ENCODE measurements around the gene LPCAT2. TPM values are rescaled to one million over a fixed set of nuclear protein-coding genes. Genes with fewer than 3 reads are reported as not detected.
A peak's percentile ranks its signal among the peaks of the same experiment; 100 is the strongest.

The LPCAT2 gene
- total and polyA plus RNA-seq, 12 donors: 4.0 to 10.9 (median 7.0) TPM

DNA sequence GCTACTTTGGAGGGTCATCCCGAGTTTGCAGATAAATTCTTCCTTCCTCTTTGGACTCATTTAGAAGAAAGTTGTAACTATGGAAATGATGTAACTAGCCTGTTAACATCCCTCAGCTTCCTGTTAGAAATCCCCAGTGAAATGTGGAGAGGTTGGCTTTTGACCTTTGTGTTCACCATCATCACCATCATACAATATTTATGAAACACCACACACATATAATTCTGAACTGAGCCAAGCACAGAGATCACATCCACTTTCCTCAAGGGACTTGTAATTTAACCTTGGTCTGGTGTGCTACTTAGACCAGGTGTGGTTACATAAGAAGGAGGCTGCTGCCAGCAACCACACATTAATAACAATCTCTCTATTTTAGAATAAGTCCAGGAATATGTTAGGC lies 60.2 kb downstream of the LPCAT2 start:
- DNase-seq: no peak
- 32 to 43% methylated on average over 1 of the region's 1 CpG for WGBS, 2 donors

GRCh38 chr16:55570159-55570558 lies 61.3 kb downstream of the LPCAT2 start:
- TF ChIP-seq, protein P1, sequence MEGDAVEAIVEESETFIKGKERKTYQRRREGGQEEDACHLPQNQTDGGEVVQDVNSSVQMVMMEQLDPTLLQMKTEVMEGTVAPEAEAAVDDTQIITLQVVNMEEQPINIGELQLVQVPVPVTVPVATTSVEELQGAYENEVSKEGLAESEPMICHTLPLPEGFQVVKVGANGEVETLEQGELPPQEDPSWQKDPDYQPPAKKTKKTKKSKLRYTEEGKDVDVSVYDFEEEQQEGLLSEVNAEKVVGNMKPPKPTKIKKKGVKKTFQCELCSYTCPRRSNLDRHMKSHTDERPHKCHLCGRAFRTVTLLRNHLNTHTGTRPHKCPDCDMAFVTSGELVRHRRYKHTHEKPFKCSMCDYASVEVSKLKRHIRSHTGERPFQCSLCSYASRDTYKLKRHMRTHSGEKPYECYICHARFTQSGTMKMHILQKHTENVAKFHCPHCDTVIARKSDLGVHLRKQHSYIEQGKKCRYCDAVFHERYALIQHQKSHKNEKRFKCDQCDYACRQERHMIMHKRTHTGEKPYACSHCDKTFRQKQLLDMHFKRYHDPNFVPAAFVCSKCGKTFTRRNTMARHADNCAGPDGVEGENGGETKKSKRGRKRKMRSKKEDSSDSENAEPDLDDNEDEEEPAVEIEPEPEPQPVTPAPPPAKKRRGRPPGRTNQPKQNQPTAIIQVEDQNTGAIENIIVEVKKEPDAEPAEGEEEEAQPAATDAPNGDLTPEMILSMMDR (IDR thresholded peaks at IDR 0.05): no peak
- no peaks in the 10 kb centered on the region for H3K27me3 ChIP-seq
- no peak for DNase-seq
- no peak overlapping the region for H3K4me3 ChIP-seq
- intact Hi-C loops (cut with DNase I): no loop called here
- H3K9me3 ChIP-seq: no peaks in the 10 kb centered on the region
- ATAC-seq: no peak
- 92 to 97% methylated on average over 5 of the region's 5 CpGs for WGBS, 2 donors
- peaks cover 0 to 53% (median 23%) of the 10 kb centered on the region in 9 donors for H3K4me1 ChIP-seq
- no peak overlapping the region for H3K27ac ChIP-seq
- H3K36me3 ChIP-seq: peaks cover 0 to 9% (median 0%) of the 10 kb centered on the region in 9 donors

More for the DNA sequence above, 60.2 kb downstream of the LPCAT2 start:
- no peaks in the 10 kb centered on the region for H3K9me3 ChIP-seq
- H3K4me3 ChIP-seq: no peak overlapping the region
- peaks cover 0 to 53% (median 23%) of the 10 kb centered on the region in 9 donors for H3K4me1 ChIP-seq
- H3K27me3 ChIP-seq: no peaks in the 10 kb centered on the region
- H3K27ac ChIP-seq: no peak overlapping the region
- intact Hi-C loops (cut with DNase I): no loop called here
- no peaks in the 10 kb centered on the region for H3K36me3 ChIP-seq
- TF ChIP-seq, protein P1 (IDR thresholded peaks at IDR 0.05): no peak
- peak in 4 of 8 donors; percentile 45 to 59 (median 48) for ATAC-seq

- H3K27me3 ChIP-seq: no peaks in the 10 kb centered on the region
- TF ChIP-seq, protein P1 (IDR thresholded peaks at IDR 0.05): no peak
- WGBS, 2 donors: 94 to 95% methylated on average over 1 of the region's 1 CpG
- intact Hi-C loops (cut with DNase I): no loop called here
- DNase-seq (no peak), ATAC-seq (no peak)
- no peaks in the 10 kb centered on the region for H3K9me3 ChIP-seq
- peaks cover 0 to 55% (median 23%) of the 10 kb centered on the region in 9 donors for H3K4me1 ChIP-seq
- H3K27ac ChIP-seq: no peak overlapping the region
- peaks cover 0 to 14% (median 0%) of the 10 kb centered on the region in 9 donors for H3K36me3 ChIP-seq
- no peak overlapping the region for H3K4me3 ChIP-seq
These were observed 62.5 kb downstream of the LPCAT2 start for GRCh38 chr16:55571191-55571897.

DNA sequence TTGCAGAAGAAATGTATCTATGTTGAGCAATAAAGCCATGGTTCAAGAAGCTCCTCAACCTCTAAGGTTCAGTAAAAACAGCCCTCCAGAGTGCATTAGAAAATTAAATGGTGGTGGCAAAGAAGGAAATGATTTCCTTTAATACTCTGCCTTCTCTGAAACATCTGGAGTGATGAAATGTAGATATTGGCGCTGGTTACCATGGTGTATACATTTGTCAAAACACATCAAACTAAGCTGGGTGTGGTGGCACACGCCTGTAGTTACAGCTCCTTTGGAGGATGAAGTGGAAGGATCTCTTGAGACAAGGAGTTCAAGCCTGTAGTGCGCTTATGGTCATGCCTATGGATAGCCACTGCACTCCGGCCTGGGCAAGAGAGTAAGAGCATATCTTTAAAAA lies 63.6 kb downstream of the LPCAT2 start:
- H3K9me3 ChIP-seq: no peaks in the 10 kb centered on the region
- TF ChIP-seq, protein P1 (IDR thresholded peaks at IDR 0.05): no peak
- H3K4me1 ChIP-seq: peaks cover 0 to 46% (median 18%) of the 10 kb centered on the region in 9 donors
- ATAC-seq (no peak), DNase-seq (no peak)
- no peaks in the 10 kb centered on the region for H3K27me3 ChIP-seq
- WGBS, 2 donors: 88 to 89% methylated on average over 4 of the region's 4 CpGs
- intact Hi-C loops (cut with DNase I): no loop called here
- no peak overlapping the region for H3K4me3 ChIP-seq
- H3K27ac ChIP-seq: no peak overlapping the region
- peaks cover 0 to 18% (median 0%) of the 10 kb centered on the region in 9 donors for H3K36me3 ChIP-seq
